HepG2 (cell line): ENCODE data around the gene UVSSA. TPM values are rescaled to one million over a fixed set of nuclear protein-coding genes. Genes with fewer than 3 reads are reported as not detected.

Source experiments
- AHR ChIP-seq: IDR thresholded peaks from 2 replicates; pipeline ENCODE4 v1.6.1; 2018; ENCODE audit warnings: missing genetic modification reagents, missing compliant biosample characterization
- AKAP8 ChIP-seq: sonication (generic); formaldehyde crosslinking; IDR thresholded peaks from 2 replicates; pipeline ENCODE4 v1.5.1; 2020; ENCODE audit warnings: mild to moderate bottlenecking, missing genetic modification reagents
- CREM ChIP-seq, 2 experiments: sonication (generic) in 1 of 2; formaldehyde crosslinking in 1 of 2; IDR thresholded peaks; 2 replicates each; pipeline versions ENCODE4 v1.4.0 to v1.6.1; 2016 to 2020; ENCODE audit warnings: antibody characterized with exemption in 1 of 2, mild to moderate bottlenecking in 1 of 2, missing genetic modification reagents in 1 of 2
- KDM5B ChIP-seq: sonication (generic); formaldehyde crosslinking; IDR thresholded peaks from 2 replicates; pipeline ENCODE4 v1.4.0; 2020; ENCODE audit warnings: missing genetic modification reagents, mild to moderate bottlenecking, borderline replicate concordance
- MEIS1 ChIP-seq: sonication (generic); formaldehyde crosslinking; IDR thresholded peaks from 2 replicates; pipeline ENCODE4 v1.9.0; 2021; ENCODE audit warnings: mild to moderate bottlenecking, missing genetic modification reagents, moderate library complexity, borderline replicate concordance
- MXD4 ChIP-seq: IDR thresholded peaks from 2 replicates; pipeline ENCODE4 v1.6.1; 2016; ENCODE audit warnings: mild to moderate bottlenecking, missing biosample characterization, missing genetic modification reagents
- SALL1 ChIP-seq: sonication (generic); formaldehyde crosslinking; IDR thresholded peaks from 2 replicates; pipeline ENCODE4 v1.8.0; 2022; ENCODE audit warnings: mild to moderate bottlenecking, missing genetic modification reagents
- ZNF430 ChIP-seq: sonication (generic); formaldehyde crosslinking; IDR thresholded peaks from 2 replicates; pipeline ENCODE4 v1.9.0; 2021; ENCODE audit warnings: mild to moderate bottlenecking, missing genetic modification reagents
- ZNF530 ChIP-seq: sonication (generic); formaldehyde crosslinking; IDR thresholded peaks from 2 replicates; pipeline ENCODE4 v1.5.0; 2020; ENCODE audit warnings: low read depth, mild to moderate bottlenecking, missing genetic modification reagents
- ZNF557 ChIP-seq: sonication (generic); formaldehyde crosslinking; IDR thresholded peaks from 2 replicates; pipeline ENCODE4 v1.4.0; 2020; ENCODE audit warnings: missing genetic modification reagents
- ZNF850 ChIP-seq: sonication (generic); formaldehyde crosslinking; conservative IDR thresholded peaks from 2 replicates; pipeline ENCODE4 v1.9.0; 2021; ENCODE audit warnings: mild to moderate bottlenecking, missing genetic modification reagents
- polyA plus RNA-seq, 8 experiments: library from polyadenylated mRNA; depleted of rRNA in 3 of 8; stranded (reverse) in 7 of 8; unstranded in 1 of 8; fragments of >200 nt; fragmentation: Illumina TruSeq in 4 of 8; extraction: Trizol in 4 of 8; gene quantifications; 2 replicates each; pipeline versions ENCODE4 v1.2.1 to v1.2.3, GENCODE V29; 2011 to 2016; ENCODE audit warnings: low read depth in 4 of 8, missing spikeins in 1 of 8, mixed read lengths in 1 of 8; ENCODE audit not compliant: insufficient read depth in 1 of 8
- total RNA-seq, 5 experiments: library from RNA; depleted of rRNA; stranded (reverse); fragments of >200 nt; fragmentation: Illumina TruSeq; extraction: Trizol; gene quantifications; 2 replicates each; pipeline ENCODE4 v1.2.3, GENCODE V29; 2016; ENCODE audit warnings: low read depth in 1 of 5
- TF ChIP-seq, protein P1 (sequence below), 2 experiments: IDR thresholded peaks; 2 replicates each; pipeline ENCODE4 v1.6.1; 2011 to 2012; ENCODE audit warnings: low read length in 2 of 2, borderline replicate concordance in 1 of 2, low read depth in 1 of 2, mild to moderate bottlenecking in 1 of 2, moderate library complexity in 1 of 2
- TF ChIP-seq, protein P2 (sequence below): sonication (generic); formaldehyde crosslinking; conservative IDR thresholded peaks from 2 replicates; pipeline ENCODE4 v1.4.0; 2020; ENCODE audit warnings: mild to moderate bottlenecking, missing genetic modification reagents, moderate library complexity
- TF ChIP-seq, protein P3 (sequence below): sonication (generic); formaldehyde crosslinking; conservative IDR thresholded peaks from 2 replicates; pipeline ENCODE4 v1.8.0; 2022; ENCODE audit warnings: mild to moderate bottlenecking, moderate library complexity, missing genetic modification reagents
- TF ChIP-seq, protein P4 (sequence below): IDR thresholded peaks from 2 replicates; pipeline ENCODE4 v1.6.1; 2016; ENCODE audit warnings: missing biosample characterization, missing genetic modification reagents, low read depth
- TF ChIP-seq, protein P5 (sequence below): sonication (generic); formaldehyde crosslinking; IDR thresholded peaks from 2 replicates; pipeline ENCODE4 v1.4.0; 2020; ENCODE audit warnings: low read depth, mild to moderate bottlenecking, missing genetic modification reagents

The UVSSA gene
- total and polyA plus RNA-seq, 2 of the 13 experiments (the other 11 are each of a cell fraction or from before 2014, with no cell fraction given) = 4.6 to 8.4 TPM

DNA sequence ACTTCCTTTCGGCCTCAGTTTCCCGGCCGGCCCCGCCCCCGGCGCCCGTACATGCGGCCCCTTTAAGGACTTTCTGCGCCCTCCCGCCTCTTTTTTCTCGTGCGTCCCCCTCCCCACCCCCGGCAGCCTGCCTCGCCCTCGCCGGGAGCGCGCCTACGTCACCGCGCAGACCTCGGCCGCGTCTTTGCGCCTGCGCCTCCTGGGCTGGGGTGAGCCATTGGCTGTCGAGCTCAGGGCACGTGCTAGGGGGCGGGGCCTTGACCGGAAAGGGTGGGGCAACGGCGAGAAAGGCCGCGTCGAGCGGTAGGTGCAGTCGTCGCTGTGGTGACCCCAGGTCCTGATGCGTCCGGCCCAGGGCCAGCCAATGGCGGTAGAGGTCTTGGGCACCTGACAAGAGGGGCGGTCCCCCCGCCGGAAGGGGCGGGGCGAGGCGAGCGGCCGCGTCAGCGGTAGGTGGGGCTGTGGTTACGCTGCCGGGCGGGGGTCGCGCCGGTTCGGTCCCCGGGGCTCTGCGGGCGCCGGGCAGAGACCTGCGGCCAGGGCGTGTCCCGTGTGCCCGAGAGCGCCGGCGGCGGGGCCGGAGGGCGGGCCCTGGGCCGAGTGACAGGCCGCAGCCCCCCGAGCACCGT lies at the start of gene UVSSA (continued):
- TF ChIP-seq, protein P1, sequence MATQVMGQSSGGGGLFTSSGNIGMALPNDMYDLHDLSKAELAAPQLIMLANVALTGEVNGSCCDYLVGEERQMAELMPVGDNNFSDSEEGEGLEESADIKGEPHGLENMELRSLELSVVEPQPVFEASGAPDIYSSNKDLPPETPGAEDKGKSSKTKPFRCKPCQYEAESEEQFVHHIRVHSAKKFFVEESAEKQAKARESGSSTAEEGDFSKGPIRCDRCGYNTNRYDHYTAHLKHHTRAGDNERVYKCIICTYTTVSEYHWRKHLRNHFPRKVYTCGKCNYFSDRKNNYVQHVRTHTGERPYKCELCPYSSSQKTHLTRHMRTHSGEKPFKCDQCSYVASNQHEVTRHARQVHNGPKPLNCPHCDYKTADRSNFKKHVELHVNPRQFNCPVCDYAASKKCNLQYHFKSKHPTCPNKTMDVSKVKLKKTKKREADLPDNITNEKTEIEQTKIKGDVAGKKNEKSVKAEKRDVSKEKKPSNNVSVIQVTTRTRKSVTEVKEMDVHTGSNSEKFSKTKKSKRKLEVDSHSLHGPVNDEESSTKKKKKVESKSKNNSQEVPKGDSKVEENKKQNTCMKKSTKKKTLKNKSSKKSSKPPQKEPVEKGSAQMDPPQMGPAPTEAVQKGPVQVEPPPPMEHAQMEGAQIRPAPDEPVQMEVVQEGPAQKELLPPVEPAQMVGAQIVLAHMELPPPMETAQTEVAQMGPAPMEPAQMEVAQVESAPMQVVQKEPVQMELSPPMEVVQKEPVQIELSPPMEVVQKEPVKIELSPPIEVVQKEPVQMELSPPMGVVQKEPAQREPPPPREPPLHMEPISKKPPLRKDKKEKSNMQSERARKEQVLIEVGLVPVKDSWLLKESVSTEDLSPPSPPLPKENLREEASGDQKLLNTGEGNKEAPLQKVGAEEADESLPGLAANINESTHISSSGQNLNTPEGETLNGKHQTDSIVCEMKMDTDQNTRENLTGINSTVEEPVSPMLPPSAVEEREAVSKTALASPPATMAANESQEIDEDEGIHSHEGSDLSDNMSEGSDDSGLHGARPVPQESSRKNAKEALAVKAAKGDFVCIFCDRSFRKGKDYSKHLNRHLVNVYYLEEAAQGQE (IDR thresholded peaks at IDR 0.05; ENCODE audit: borderline replicate concordance in 1 of 2, low read depth in 1 of 2, low read length in 2 of 2) = no peak
- TF ChIP-seq ZNF530 (CRISPR knock-in tag) = no peak
- peak; percentile 54; the same call in 1 of the 2 replicates for TF ChIP-seq KDM5B
- no peak for TF ChIP-seq ZNF430
- peak; percentile 77 for TF ChIP-seq SALL1 (CRISPR knock-in tag)
- TF ChIP-seq, protein P2, sequence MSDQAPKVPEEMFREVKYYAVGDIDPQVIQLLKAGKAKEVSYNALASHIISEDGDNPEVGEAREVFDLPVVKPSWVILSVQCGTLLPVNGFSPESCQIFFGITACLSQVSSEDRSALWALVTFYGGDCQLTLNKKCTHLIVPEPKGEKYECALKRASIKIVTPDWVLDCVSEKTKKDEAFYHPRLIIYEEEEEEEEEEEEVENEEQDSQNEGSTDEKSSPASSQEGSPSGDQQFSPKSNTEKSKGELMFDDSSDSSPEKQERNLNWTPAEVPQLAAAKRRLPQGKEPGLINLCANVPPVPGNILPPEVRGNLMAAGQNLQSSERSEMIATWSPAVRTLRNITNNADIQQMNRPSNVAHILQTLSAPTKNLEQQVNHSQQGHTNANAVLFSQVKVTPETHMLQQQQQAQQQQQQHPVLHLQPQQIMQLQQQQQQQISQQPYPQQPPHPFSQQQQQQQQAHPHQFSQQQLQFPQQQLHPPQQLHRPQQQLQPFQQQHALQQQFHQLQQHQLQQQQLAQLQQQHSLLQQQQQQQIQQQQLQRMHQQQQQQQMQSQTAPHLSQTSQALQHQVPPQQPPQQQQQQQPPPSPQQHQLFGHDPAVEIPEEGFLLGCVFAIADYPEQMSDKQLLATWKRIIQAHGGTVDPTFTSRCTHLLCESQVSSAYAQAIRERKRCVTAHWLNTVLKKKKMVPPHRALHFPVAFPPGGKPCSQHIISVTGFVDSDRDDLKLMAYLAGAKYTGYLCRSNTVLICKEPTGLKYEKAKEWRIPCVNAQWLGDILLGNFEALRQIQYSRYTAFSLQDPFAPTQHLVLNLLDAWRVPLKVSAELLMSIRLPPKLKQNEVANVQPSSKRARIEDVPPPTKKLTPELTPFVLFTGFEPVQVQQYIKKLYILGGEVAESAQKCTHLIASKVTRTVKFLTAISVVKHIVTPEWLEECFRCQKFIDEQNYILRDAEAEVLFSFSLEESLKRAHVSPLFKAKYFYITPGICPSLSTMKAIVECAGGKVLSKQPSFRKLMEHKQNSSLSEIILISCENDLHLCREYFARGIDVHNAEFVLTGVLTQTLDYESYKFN (CRISPR knock-in tag) = peak; percentile 52; the same call in 1 of the 2 replicates
- peak; percentile 82; the same call in 1 of the 2 replicates for TF ChIP-seq CREM (IDR thresholded peaks at IDR 0.05)
- TF ChIP-seq CREM (CRISPR knock-in tag; IDR thresholded peaks at IDR 0.05) = 0 out of 2 replicates have a peak, but pooled peaks have one; percentile 22
- TF ChIP-seq MEIS1 (CRISPR knock-in tag) = no peak; the same call in 1 of the 2 replicates
- TF ChIP-seq MXD4 (CRISPR knock-in tag) = peak; percentile 70; the same call in 1 of the 2 replicates
- TF ChIP-seq, protein P3, sequence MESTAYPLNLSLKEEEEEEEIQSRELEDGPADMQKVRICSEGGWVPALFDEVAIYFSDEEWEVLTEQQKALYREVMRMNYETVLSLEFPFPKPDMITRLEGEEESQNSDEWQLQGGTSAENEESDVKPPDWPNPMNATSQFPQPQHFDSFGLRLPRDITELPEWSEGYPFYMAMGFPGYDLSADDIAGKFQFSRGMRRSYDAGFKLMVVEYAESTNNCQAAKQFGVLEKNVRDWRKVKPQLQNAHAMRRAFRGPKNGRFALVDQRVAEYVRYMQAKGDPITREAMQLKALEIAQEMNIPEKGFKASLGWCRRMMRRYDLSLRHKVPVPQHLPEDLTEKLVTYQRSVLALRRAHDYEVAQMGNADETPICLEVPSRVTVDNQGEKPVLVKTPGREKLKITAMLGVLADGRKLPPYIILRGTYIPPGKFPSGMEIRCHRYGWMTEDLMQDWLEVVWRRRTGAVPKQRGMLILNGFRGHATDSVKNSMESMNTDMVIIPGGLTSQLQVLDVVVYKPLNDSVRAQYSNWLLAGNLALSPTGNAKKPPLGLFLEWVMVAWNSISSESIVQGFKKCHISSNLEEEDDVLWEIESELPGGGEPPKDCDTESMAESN (CRISPR knock-in tag) = 0 out of 2 replicates have a peak, but pooled peaks have one; percentile 39
- TF ChIP-seq, protein P4, sequence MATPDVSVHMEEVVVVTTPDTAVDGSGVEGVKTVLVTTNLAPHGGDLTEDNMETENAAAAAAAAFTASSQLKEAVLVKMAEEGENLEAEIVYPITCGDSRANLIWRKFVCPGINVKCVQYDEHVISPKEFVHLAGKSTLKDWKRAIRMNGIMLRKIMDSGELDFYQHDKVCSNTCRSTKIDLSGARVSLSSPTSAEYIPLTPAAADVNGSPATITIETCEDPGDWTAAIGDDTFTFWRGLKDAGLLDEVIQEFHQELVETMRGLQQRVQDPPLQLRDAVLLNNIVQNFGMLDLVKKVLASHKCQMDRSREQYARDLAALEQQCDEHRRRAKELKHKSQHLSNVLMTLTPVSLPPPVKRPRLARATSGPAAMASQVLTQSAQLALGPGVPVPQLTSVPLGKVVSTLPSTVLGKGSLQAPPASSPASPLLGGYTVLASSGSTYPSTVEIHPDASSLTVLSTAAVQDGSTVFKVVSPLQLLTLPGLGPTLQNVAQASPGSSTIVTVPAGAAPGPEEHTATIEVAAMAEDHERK (CRISPR knock-in tag) = peak; percentile 90
- TF ChIP-seq ZNF850 = no peak
- TF ChIP-seq, protein P5, sequence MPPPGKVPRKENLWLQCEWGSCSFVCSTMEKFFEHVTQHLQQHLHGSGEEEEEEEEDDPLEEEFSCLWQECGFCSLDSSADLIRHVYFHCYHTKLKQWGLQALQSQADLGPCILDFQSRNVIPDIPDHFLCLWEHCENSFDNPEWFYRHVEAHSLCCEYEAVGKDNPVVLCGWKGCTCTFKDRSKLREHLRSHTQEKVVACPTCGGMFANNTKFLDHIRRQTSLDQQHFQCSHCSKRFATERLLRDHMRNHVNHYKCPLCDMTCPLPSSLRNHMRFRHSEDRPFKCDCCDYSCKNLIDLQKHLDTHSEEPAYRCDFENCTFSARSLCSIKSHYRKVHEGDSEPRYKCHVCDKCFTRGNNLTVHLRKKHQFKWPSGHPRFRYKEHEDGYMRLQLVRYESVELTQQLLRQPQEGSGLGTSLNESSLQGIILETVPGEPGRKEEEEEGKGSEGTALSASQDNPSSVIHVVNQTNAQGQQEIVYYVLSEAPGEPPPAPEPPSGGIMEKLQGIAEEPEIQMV (CRISPR knock-in tag) = no peak
- no peak for TF ChIP-seq AHR (CRISPR knock-in tag)
- no peak; the same call in 1 of the 2 replicates for TF ChIP-seq AKAP8 (CRISPR knock-in tag)
- no peak for TF ChIP-seq ZNF557 (CRISPR knock-in tag)
